ENCODE results near the gene CPLANE1. TPM values are rescaled to one million over a fixed set of nuclear protein-coding genes. Genes with fewer than 3 reads are reported as not detected.
"Not testable (repeated sequence)": the region's sequence is repeated elsewhere in the genome, so short reads cannot be mapped to it uniquely, and the experiment has no call there.

CPLANE1 gene
- total RNA-seq (1 to 10 TPM; 8.2 to 9.3 TPM), polyA plus RNA-seq (1.3 TPM)

DNA sequence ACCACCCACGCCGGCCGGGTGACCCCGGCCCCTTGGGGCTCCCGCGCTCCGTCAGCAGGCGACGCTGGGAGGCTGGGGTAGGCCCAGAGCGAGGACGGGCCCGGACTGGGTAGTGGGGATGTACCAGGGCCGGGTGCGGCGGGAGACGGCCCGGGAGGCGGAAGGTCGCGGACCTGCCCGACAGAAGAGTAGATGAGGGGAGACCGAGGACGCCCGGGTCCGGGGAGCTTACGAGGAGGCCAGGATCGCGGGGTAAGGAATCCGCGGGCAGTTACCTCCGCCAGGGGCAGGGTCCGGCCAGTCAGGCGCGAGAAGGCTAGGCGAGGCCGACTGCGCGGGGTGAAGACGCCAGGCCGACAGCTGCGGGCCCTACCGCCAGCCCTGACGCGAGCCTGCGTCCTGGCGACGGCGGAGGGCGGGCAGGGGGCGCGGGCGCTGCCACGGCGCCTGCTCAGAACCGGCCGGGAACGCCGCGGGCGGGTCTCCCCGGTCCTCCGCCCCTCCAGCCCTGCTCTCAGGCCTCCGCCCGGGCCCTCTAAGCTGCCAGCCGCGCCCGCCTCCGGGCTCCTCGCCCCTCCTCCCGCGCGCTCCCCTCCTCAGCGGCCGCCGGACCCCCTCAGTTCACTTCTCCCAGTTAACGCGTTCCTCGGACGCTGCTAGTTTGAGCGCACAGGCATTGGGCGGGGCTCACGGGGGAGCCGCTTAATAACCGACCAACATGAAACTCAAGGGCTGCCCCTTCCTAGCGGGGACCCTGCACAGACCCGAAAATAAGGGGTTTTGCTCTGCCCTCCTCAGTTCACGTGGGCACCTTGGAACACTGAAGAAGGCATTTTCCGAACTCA, at the start of gene CPLANE1:
Gene CPLANE1 (minus strand): TSS at position 407 of the 845 bp plus-strand sequence. CDS start 1,678 bp downstream, outside the sequence.
- H3K27me3 ChIP-seq (ENCODE audit: insufficient read depth, low read length, poor library complexity, severe bottlenecking), result no peaks in the 10 kb centered on the region
- peaks cover 0 to 2% (median 0%) of the 10 kb centered on the region in 3 donors for H3K36me3 Mint-ChIP-seq
- peak within 1 kb of the TSS; percentile 52 to 97 (median 88) for H3K27ac Mint-ChIP-seq
- H3K9me3 Mint-ChIP-seq, result peaks cover 0 to under 1% (median 0%) of the 10 kb centered on the region in 5 donors
- H3K36me3 ChIP-seq (ENCODE audit: insufficient read depth, low read length), result no peaks in the 10 kb centered on the region
- H3K27ac ChIP-seq (ENCODE audit: low read depth, low read length), result peak within 1 kb of the TSS; percentile 16
- CTCF ChIA-PET, result no interaction called here
- H3K4me3 Mint-ChIP-seq, result peak within 1 kb of the TSS; percentile 85 to 97 (median 91)
- POLR2A ChIA-PET, result no interaction called here
- no peaks in the 10 kb centered on the region for H3K27me3 Mint-ChIP-seq
- no peaks in the 10 kb centered on the region for H3K9me3 ChIP-seq (ENCODE audit: low read length)
- DNase-seq, result peak; percentile 29 to 66 (median 48)
- H3K4me3 ChIP-seq (ENCODE audit: low read length), result peak within 1 kb of the TSS; percentile 79
- H3K4me1 ChIP-seq (ENCODE audit: insufficient read depth, low read length), result no peaks in the 10 kb centered on the region
- H3K4me1 Mint-ChIP-seq, result peaks cover 16 to 33% (median 24%) of the 10 kb centered on the region in 3 donors

DNA sequence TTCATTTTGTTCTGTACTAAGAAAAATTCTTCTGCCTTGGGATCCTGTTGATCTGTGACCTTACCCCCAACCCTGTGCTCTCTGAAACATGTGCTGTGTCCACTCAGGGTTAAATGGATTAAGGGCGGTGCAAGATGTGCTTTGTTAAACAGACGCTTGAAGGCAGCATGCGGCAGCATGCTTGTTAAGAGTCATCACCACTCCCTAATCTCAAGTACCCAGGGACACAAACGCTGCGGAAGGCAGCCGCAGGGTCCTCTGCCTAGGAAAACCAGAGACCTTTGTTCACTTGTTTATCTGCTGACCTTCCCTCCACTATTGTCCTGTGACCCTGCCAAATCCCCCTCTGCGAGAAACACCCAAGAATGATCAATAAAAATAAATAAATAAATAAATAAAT, 47.1 kb upstream of the CPLANE1 start:
- DNase-seq; H3K27ac Mint-ChIP-seq; H3K27me3 Mint-ChIP-seq; H3K4me1 Mint-ChIP-seq; H3K27ac ChIP-seq (ENCODE audit: low read depth, low read length); H3K4me1 ChIP-seq (ENCODE audit: insufficient read depth, low read length); H3K9me3 Mint-ChIP-seq; H3K9me3 ChIP-seq (ENCODE audit: low read length); H3K4me3 Mint-ChIP-seq; POLR2A ChIA-PET; CTCF ChIA-PET; H3K4me3 ChIP-seq (ENCODE audit: low read length); H3K27me3 ChIP-seq (ENCODE audit: insufficient read depth, low read length, poor library complexity, severe bottlenecking): not testable (repeated sequence)
- H3K36me3 ChIP-seq (ENCODE audit: insufficient read depth, low read length), result peaks cover 32% of the 10 kb centered on the region
- peaks cover 15 to 68% (median 18%) of the 10 kb centered on the region in 3 donors for H3K36me3 Mint-ChIP-seq

DNA sequence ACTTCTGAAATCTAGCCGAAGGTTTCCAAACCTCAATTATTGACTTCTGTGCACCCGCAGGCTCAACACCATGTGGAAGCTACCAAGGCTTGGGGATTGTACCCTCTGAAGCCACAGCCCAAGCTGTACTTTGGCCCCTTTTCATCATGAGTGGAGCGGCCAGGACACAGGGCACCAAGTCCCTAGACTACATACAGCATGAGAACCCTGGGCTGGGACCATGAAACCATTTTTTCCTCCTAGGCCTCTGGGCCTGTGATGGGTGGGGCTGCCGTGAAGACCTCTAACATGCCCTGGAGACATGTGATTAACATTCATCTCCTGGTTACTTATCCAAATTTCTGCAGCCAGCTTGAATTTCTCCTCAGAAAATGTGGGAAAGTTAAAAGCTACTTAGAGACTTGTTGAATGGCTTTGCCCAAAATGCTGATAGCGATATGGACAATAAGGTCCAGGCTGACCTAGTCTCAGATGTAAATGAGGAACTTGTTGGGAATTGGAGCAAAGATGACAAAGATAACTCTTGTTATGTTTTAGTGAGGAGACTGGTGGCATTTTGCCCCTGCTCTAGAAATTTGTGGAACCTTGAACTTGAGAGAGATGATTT, 34.1 kb upstream of the CPLANE1 start:
- CTCF ChIA-PET, result no interaction called here

DNA sequence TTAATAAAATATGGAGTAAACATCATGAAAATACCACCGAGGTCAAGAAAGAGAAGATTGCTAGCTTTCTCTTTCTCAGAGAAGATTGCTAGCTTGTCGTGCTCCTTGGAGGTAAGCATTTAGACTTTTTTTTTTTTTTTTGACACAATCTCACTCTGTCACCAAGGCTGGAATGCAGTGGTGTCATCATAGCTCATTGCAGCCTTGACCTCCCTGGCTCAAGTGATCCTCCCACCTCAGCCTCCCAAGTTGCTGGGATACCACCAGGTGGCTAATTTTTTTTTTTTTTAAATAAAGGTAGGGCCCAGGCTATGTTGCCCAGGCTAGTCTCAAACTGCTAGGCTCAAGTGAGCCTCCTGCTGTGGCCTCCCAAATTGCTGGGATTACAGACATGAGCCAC, 26.3 kb upstream of the CPLANE1 start:
- H3K9me3 Mint-ChIP-seq, result peaks cover 10 to 16% (median 14%) of the 10 kb centered on the region in 5 donors
- Histone ChIP-seq H3K4me3 (ENCODE audit: low read length) (no peak overlapping the region), H3K4me1 (ENCODE audit: insufficient read depth, low read length) (no peaks in the 10 kb centered on the region), H3K9me3 (ENCODE audit: low read length) (no peaks in the 10 kb centered on the region), H3K27me3 (ENCODE audit: insufficient read depth, low read length, poor library complexity, severe bottlenecking) (no peaks in the 10 kb centered on the region), H3K36me3 (ENCODE audit: insufficient read depth, low read length) (no peaks in the 10 kb centered on the region), H3K27ac (ENCODE audit: low read depth, low read length) (no peak overlapping the region)
- H3K27me3 Mint-ChIP-seq, result peaks cover 2 to 3% of the 10 kb centered on the region in 2 donors
- H3K4me3 Mint-ChIP-seq, result no peak overlapping the region
- H3K36me3 Mint-ChIP-seq, result peaks cover 0 to 18% (median 0%) of the 10 kb centered on the region in 3 donors
- DNase-seq, result no peak
- POLR2A ChIA-PET, result no interaction called here
- H3K4me1 Mint-ChIP-seq, result no peaks in the 10 kb centered on the region
- H3K27ac Mint-ChIP-seq, result no peak overlapping the region
- CTCF ChIA-PET, result no interaction called here

More for the DNA sequence above, 34.1 kb upstream of the CPLANE1 start:
- POLR2A ChIA-PET, result interaction anchor here (0.6 kb wide), 1 partner anchor 50 kb away, joined by 4 read pairs; no protein-coding TSS in a partner anchor
- Mint-ChIP-seq H3K4me3 (no peak overlapping the region), H3K27me3 (peaks cover 2 to 20% of the 10 kb centered on the region in 2 donors), H3K27ac (no peak overlapping the region), H3K36me3 (peaks cover 0 to 33% (median 4%) of the 10 kb centered on the region in 3 donors), H3K9me3 (peaks cover 10 to 31% (median 27%) of the 10 kb centered on the region in 5 donors), H3K4me1 (no peaks in the 10 kb centered on the region)
- Histone ChIP-seq H3K27ac (ENCODE audit: low read depth, low read length) (no peak overlapping the region), H3K9me3 (ENCODE audit: low read length) (no peaks in the 10 kb centered on the region), H3K27me3 (ENCODE audit: insufficient read depth, low read length, poor library complexity, severe bottlenecking) (no peaks in the 10 kb centered on the region), H3K36me3 (ENCODE audit: insufficient read depth, low read length) (no peaks in the 10 kb centered on the region), H3K4me1 (ENCODE audit: insufficient read depth, low read length) (no peaks in the 10 kb centered on the region), H3K4me3 (ENCODE audit: low read length) (no peak overlapping the region)
- DNase-seq, result no peak

DNA sequence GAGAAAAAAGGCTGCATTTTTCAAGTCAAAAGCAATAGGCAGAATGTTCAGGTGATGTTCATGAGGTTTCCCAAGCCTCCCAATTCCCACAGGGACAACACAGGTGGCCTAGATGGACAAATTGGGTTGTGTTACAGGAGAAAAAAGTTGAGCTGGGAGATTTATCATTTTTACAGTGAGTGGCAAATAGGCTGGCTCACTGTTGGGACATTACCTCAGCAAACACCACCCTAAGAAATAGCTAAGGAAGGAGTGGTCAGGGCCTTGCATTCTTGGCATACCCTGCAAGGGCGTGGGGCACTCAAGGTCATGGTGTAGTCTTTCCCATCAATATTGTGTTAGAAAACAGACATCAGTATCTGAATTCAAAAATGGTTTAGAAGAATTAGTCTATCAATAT, 23.3 kb upstream of the CPLANE1 start:
- ChIA-PET POLR2A (no interaction called here), CTCF (interaction anchor here (1.0 kb wide), 1 partner anchor 9 kb away, joined by 3 read pairs; no protein-coding TSS in a partner anchor)
- H3K4me3 ChIP-seq (ENCODE audit: low read length), result no peak overlapping the region
- peaks cover 4 to 14% (median 9%) of the 10 kb centered on the region in 5 donors for H3K9me3 Mint-ChIP-seq
- no peaks in the 10 kb centered on the region for H3K4me1 Mint-ChIP-seq
- H3K27ac Mint-ChIP-seq, result no peak overlapping the region
- no peak overlapping the region for H3K4me3 Mint-ChIP-seq
- peaks cover 0 to 14% (median 0%) of the 10 kb centered on the region in 3 donors for H3K36me3 Mint-ChIP-seq
- H3K27me3 Mint-ChIP-seq, result no peaks in the 10 kb centered on the region
- no peak overlapping the region for H3K27ac ChIP-seq (ENCODE audit: low read depth, low read length)
- no peaks in the 10 kb centered on the region for H3K4me1 ChIP-seq (ENCODE audit: insufficient read depth, low read length)
- H3K36me3 ChIP-seq (ENCODE audit: insufficient read depth, low read length), result no peaks in the 10 kb centered on the region
- DNase-seq, result no peak
- no peaks in the 10 kb centered on the region for H3K9me3 ChIP-seq (ENCODE audit: low read length)
- H3K27me3 ChIP-seq (ENCODE audit: insufficient read depth, low read length, poor library complexity, severe bottlenecking), result no peaks in the 10 kb centered on the region

DNA sequence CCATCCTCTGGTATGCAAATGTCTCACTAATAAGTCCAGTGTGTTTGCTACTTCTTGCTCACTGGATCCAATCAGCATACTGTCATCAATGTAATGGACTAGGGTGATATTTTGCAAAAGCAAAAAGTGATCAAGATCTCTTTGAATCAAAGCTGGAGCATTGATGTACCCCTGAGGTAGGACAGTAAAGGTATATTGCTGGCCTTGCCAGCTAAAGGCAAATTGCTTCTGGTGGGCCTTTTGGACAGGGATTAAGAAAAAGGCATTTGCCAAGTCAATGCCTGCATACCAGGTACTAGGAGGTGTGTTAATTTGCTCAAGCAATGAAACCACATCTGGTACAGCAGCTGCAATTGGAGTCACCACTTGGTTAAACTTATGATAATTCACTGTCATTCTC, 18.9 kb upstream of the CPLANE1 start:
- H3K9me3 ChIP-seq (ENCODE audit: low read length); POLR2A ChIA-PET; H3K4me3 Mint-ChIP-seq; H3K27ac ChIP-seq (ENCODE audit: low read depth, low read length); H3K27ac Mint-ChIP-seq; H3K27me3 ChIP-seq (ENCODE audit: insufficient read depth, low read length, poor library complexity, severe bottlenecking); H3K27me3 Mint-ChIP-seq; H3K36me3 ChIP-seq (ENCODE audit: insufficient read depth, low read length); DNase-seq; H3K4me1 ChIP-seq (ENCODE audit: insufficient read depth, low read length); H3K4me1 Mint-ChIP-seq; H3K4me3 ChIP-seq (ENCODE audit: low read length); CTCF ChIA-PET: not testable (repeated sequence)
- peaks cover 0 to 21% (median 0%) of the 10 kb centered on the region in 3 donors for H3K36me3 Mint-ChIP-seq
- H3K9me3 Mint-ChIP-seq, result peaks cover 4 to 14% (median 9%) of the 10 kb centered on the region in 5 donors

DNA sequence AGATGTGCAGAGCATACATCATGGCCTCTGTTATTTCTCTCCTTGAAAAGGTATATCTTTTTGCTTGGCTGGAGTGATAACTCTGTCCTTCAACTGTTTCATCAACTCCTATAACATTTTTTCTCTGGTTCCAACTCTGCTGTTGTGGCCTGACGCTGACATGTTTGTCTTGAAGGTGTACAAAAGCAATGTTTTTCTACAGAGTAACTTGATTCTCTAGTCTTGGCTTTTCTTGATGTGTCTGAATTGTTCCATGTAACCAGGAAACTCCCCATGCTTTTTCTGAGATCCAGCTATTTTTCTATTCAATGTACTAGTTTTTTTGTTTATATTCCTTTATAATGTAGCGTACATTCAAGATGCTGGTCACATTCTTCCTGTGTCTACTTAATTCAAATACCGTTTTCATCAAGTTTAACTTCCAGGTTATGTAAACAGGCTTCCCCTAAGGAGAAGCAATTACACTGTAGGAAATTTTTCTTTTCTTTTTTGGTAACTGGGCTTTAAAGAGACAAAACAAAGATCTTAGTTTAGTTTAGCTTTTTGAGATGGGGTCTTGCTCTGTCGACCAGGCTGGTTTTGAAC, 6.7 kb upstream of the CPLANE1 start:
- no peak for DNase-seq
- peaks cover 4 to 8% (median 6%) of the 10 kb centered on the region in 5 donors for H3K9me3 Mint-ChIP-seq
- H3K36me3 ChIP-seq (ENCODE audit: insufficient read depth, low read length), result no peaks in the 10 kb centered on the region
- H3K4me3 Mint-ChIP-seq, result no peak overlapping the region
- H3K4me1 Mint-ChIP-seq, result no peaks in the 10 kb centered on the region
- H3K4me1 ChIP-seq (ENCODE audit: insufficient read depth, low read length), result no peaks in the 10 kb centered on the region
- H3K27me3 Mint-ChIP-seq, result no peaks in the 10 kb centered on the region
- no peak overlapping the region for H3K27ac Mint-ChIP-seq
- no peaks in the 10 kb centered on the region for H3K9me3 ChIP-seq (ENCODE audit: low read length)
- ChIA-PET CTCF (no interaction called here), POLR2A (no interaction called here)
- H3K27me3 ChIP-seq (ENCODE audit: insufficient read depth, low read length, poor library complexity, severe bottlenecking), result no peaks in the 10 kb centered on the region
- H3K36me3 Mint-ChIP-seq, result no peaks in the 10 kb centered on the region
- no peak overlapping the region for H3K4me3 ChIP-seq (ENCODE audit: low read length)
- no peak overlapping the region for H3K27ac ChIP-seq (ENCODE audit: low read depth, low read length)

DNA sequence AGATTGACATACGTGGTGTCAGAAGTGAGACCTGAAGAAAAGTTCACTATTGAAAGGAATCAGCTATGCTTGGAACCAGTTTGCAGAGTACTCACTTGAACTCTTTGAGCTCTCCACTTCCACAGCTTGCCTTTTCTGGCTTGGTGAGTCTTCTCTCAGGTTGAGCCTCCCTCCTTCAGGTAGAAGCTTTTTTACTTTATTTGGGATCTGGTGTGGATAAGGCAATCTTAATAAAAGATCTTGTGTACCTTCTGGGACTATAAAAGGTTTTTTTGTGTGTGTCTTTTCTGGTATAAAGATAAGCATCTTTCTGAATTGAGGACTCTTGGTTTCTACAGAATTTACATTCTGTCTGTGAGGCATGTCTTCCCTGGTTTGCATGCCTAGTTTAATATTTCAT, 5.4 kb upstream of the CPLANE1 start:
- peaks cover 0 to 6% (median 3%) of the 10 kb centered on the region in 5 donors for H3K9me3 Mint-ChIP-seq
- Histone ChIP-seq H3K9me3 (ENCODE audit: low read length) (no peaks in the 10 kb centered on the region), H3K36me3 (ENCODE audit: insufficient read depth, low read length) (no peaks in the 10 kb centered on the region), H3K27me3 (ENCODE audit: insufficient read depth, low read length, poor library complexity, severe bottlenecking) (no peaks in the 10 kb centered on the region), H3K27ac (ENCODE audit: low read depth, low read length) (no peak overlapping the region), H3K4me1 (ENCODE audit: insufficient read depth, low read length) (no peaks in the 10 kb centered on the region), H3K4me3 (ENCODE audit: low read length) (no peak overlapping the region)
- H3K27ac Mint-ChIP-seq, result no peak overlapping the region
- no peak overlapping the region for H3K4me3 Mint-ChIP-seq
- H3K27me3 Mint-ChIP-seq, result no peaks in the 10 kb centered on the region
- H3K36me3 Mint-ChIP-seq, result peaks cover 0 to 2% (median 0%) of the 10 kb centered on the region in 3 donors
- DNase-seq, result no peak
- peaks cover 4 to 7% (median 5%) of the 10 kb centered on the region in 3 donors for H3K4me1 Mint-ChIP-seq
- CTCF ChIA-PET, result no interaction called here
- POLR2A ChIA-PET, result no interaction called here
